HEK293 (cell line): ENCODE measurements around the gene RPP30.

Source experiments
- CTCF ChIA-PET: fragments of 350-600 bp; formaldehyde crosslinking; extraction: SDS; loops from one replicate; lab custom pipeline; 2021; ENCODE audit warnings: antibody characterized with exemption; lab: Yijun Ruan, JAX
- POLR2A ChIA-PET: fragments of 300-600 bp; formaldehyde crosslinking; extraction: SDS; loops from one replicate; lab custom pipeline; 2020; ENCODE audit warnings: antibody characterized with exemption, inconsistent platforms; lab: Yijun Ruan, JAX
- H3K27ac ChIP-seq: fragments of 200-500 bp; sonication (Bioruptor generic); 2 replicates; pipeline ENCODE4 v1.5.1; 2014; ENCODE audit warnings: low read depth, low read length, control low read depth, inconsistent platforms; ENCODE audit errors: extremely low read depth
- H3K36me3 ChIP-seq, 2 experiments: fragments of 200-500 bp in 1 of 2; sonication (Bioruptor generic) in 1 of 2; 1 replicate in 1 of 2; 2 replicates in 1 of 2; pipeline ENCODE4 v1.5.1; 2014 to 2017; ENCODE audit warnings: inconsistent platforms in 2 of 2, low read length in 2 of 2; ENCODE audit not compliant: control insufficient read depth in 2 of 2, insufficient read depth in 1 of 2
- H3K4me1 ChIP-seq: fragments of 200-500 bp; sonication (Bioruptor generic); 2 replicates; pipeline ENCODE4 v1.5.1; 2014; ENCODE audit warnings: mild to moderate bottlenecking, low read length, inconsistent platforms; ENCODE audit not compliant: control insufficient read depth, insufficient read depth
- H3K4me3 ChIP-seq: 2 replicates; pipeline ENCODE4 v1.5.1; 2011; ENCODE audit warnings: low read depth, mild to moderate bottlenecking, control low read depth, low read length, moderate library complexity
- H3K9me3 ChIP-seq: fragments of 200-500 bp; sonication (Bioruptor generic); 2 replicates; pipeline ENCODE4 v1.5.1; 2014; ENCODE audit warnings: low read depth, low read length, inconsistent platforms; ENCODE audit not compliant: control insufficient read depth, insufficient read depth
- FEZF1 ChIP-seq: fragments of 450-650 bp; formaldehyde crosslinking; IDR thresholded peaks from 2 replicates; pipeline ENCODE4 v1.5.1; 2016; ENCODE audit warnings: missing biosample characterization, missing genetic modification characterization
- SP7 ChIP-seq: fragments of 450-650 bp; formaldehyde crosslinking; IDR thresholded peaks from 2 replicates; pipeline ENCODE4 v1.5.1; 2016; ENCODE audit warnings: missing biosample characterization, missing genetic modification characterization
- TCF7L2 ChIP-seq: IDR thresholded peaks from 2 replicates; pipeline ENCODE4 v1.6.1; 2011; ENCODE audit warnings: low read depth, mild to moderate bottlenecking, inconsistent platforms, low read length, moderate library complexity, borderline replicate concordance
- TRIM28 ChIP-seq: IDR thresholded peaks from 2 replicates; pipeline ENCODE4 v1.6.1; 2011; ENCODE audit warnings: low read length, control low read depth, borderline replicate concordance
- ZBTB20 ChIP-seq: fragments of 450-650 bp; formaldehyde crosslinking; IDR thresholded peaks from 2 replicates; pipeline ENCODE4 v1.5.1; 2016; ENCODE audit warnings: missing biosample characterization, missing genetic modification characterization
- ZBTB44 ChIP-seq: fragments of 450-650 bp; IDR thresholded peaks from 2 replicates; pipeline ENCODE4 v1.5.1; 2018; ENCODE audit warnings: missing biosample characterization, mild to moderate bottlenecking, missing genetic modification characterization
- ZNF10 ChIP-seq: fragments of 450-650 bp; formaldehyde crosslinking; IDR thresholded peaks from 2 replicates; pipeline ENCODE4 v1.5.1; 2017; ENCODE audit warnings: missing biosample characterization, missing genetic modification characterization
- ZNF133 ChIP-seq: fragments of 450-650 bp; formaldehyde crosslinking; IDR thresholded peaks from 2 replicates; pipeline ENCODE4 v1.5.1; 2016; ENCODE audit warnings: missing biosample characterization, missing genetic modification characterization
- ZNF426 ChIP-seq: fragments of 450-650 bp; formaldehyde crosslinking; IDR thresholded peaks from 2 replicates; pipeline ENCODE4 v1.5.1; 2017; ENCODE audit warnings: missing biosample characterization, missing genetic modification characterization, mild to moderate bottlenecking, inconsistent platforms, moderate library complexity
- ZNF449 ChIP-seq: fragments of 450-650 bp; formaldehyde crosslinking; IDR thresholded peaks from 2 replicates; pipeline ENCODE4 v1.5.1; 2017; ENCODE audit warnings: missing biosample characterization, mild to moderate bottlenecking, missing genetic modification characterization, moderate library complexity
- ZNF561 ChIP-seq: fragments of 450-650 bp; IDR thresholded peaks from 2 replicates; pipeline ENCODE4 v1.5.1; 2018; ENCODE audit warnings: missing biosample characterization, missing genetic modification characterization, borderline replicate concordance
- ZNF629 ChIP-seq: fragments of 450-650 bp; formaldehyde crosslinking; IDR thresholded peaks from 2 replicates; pipeline ENCODE4 v1.5.1; 2017; ENCODE audit warnings: missing biosample characterization, missing genetic modification characterization
- ZNF692 ChIP-seq: fragments of 450-650 bp; formaldehyde crosslinking; IDR thresholded peaks from 2 replicates; pipeline ENCODE4 v1.5.1; 2016; ENCODE audit warnings: missing biosample characterization, missing genetic modification characterization

The RPP30 gene

GRCh38 chr10:90921906-90922305, 50.1 kb downstream of the RPP30 start:
- no peaks in the 10 kb centered on the region for H3K9me3 ChIP-seq
- no peak for TF ChIP-seq ZNF426 (tag by site-specific recombination)
- TF ChIP-seq FEZF1 (tag by site-specific recombination), result no peak
- TF ChIP-seq ZNF449 (tag by site-specific recombination), result no peak
- 0 out of 2 replicates have a peak, but pooled peaks have one; percentile 35 for TF ChIP-seq ZBTB20 (tag by site-specific recombination)
- ChIA-PET POLR2A (interaction anchor here (2.8 to 3.0 kb wide), 2 partner anchors 8 to 10 kb away, joined by 12 to 29 read pairs; no protein-coding TSS in a partner anchor), CTCF (interaction anchor here (0.6 to 1.7 kb wide), 5 partner anchors 42 to 1923 kb away, joined by 3 to 7 read pairs (median 4); no protein-coding TSS in a partner anchor)
- no peaks in the 10 kb centered on the region for H3K36me3 ChIP-seq
- H3K4me3 ChIP-seq, result no peak overlapping the region
- H3K27ac ChIP-seq, result no peak overlapping the region
- peaks cover 6% of the 10 kb centered on the region; the same call in 1 of the 2 replicates for H3K4me1 ChIP-seq

GRCh38 chr10:90923111-90923731, 51.4 kb downstream of the RPP30 start:
- Histone ChIP-seq H3K9me3 (no peaks in the 10 kb centered on the region), H3K4me3 (no peak overlapping the region), H3K36me3 (no peaks in the 10 kb centered on the region), H3K4me1 (peaks cover 3% of the 10 kb centered on the region; the same call in 1 of the 2 replicates), H3K27ac (no peak overlapping the region)
- POLR2A ChIA-PET, result no interaction called here
- CTCF ChIA-PET, result interaction anchor here (1.0 to 1.6 kb wide), 3 partner anchors 11 to 83 kb away, joined by 3 to 4 read pairs (median 3); no protein-coding TSS in a partner anchor
- TF ChIP-seq ZNF133 (tag by site-specific recombination) (peak; percentile 62; the same call in 1 of the 2 replicates), ZNF561 (tag by site-specific recombination) (no peak)

GRCh38 chr10:90924552-90924951, 52.8 kb downstream of the RPP30 start:
- CTCF ChIA-PET, result interaction anchor here (0.6 to 1.0 kb wide), 2 partner anchors 13 to 327 kb away, joined by 3 read pairs; no protein-coding TSS in a partner anchor
- Histone ChIP-seq H3K4me1 (no peaks in the 10 kb centered on the region), H3K9me3 (no peaks in the 10 kb centered on the region)
- TF ChIP-seq FEZF1 (tag by site-specific recombination) (peak; percentile 59), SP7 (no peak), ZBTB44 (tag by site-specific recombination) (no peak), TCF7L2 (no peak), ZNF10 (tag by site-specific recombination) (no peak), TRIM28 (no peak), ZNF629 (no peak), ZNF692 (tag by site-specific recombination) (no peak)
- TF ChIP-seq, all 188 proteins: peak for 1
- POLR2A ChIA-PET, result no interaction called here
- Histone ChIP-seq H3K4me3 (no peak overlapping the region), H3K27ac (no peak overlapping the region), H3K36me3 (no peaks in the 10 kb centered on the region)
